ENCODE results near the gene HAUS2.

DNA sequence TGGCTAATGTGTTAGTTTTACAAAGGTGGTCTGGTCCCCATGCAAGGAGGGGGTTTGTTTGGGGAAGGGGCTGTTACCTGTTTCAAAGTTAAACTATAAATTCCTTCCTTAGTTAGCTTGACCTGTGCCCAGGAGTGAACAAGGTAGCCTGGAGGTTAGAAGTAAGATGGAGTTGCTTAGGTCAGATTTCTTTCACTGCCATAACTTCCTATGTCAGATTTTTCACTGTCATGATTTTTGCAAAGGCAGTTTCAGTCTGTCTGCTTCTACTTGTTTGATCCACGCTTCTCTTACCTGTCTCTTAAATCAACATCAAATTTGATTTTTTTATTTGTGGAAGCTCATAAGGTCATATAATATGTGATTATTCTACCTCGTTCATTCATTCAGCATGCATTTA is 55.3 kb downstream of the HAUS2 start:
- TF ChIP-seq POLR2A (IDR thresholded peaks at IDR 0.05) = no peak
- no peak for TF ChIP-seq CTCF (IDR thresholded peaks at IDR 0.05)
- TF ChIP-seq POLR2AphosphoS5 (IDR thresholded peaks at IDR 0.05) = no peak
